Measurements from ENCODE around the gene ATF6B.

ATF6B gene

DNA sequence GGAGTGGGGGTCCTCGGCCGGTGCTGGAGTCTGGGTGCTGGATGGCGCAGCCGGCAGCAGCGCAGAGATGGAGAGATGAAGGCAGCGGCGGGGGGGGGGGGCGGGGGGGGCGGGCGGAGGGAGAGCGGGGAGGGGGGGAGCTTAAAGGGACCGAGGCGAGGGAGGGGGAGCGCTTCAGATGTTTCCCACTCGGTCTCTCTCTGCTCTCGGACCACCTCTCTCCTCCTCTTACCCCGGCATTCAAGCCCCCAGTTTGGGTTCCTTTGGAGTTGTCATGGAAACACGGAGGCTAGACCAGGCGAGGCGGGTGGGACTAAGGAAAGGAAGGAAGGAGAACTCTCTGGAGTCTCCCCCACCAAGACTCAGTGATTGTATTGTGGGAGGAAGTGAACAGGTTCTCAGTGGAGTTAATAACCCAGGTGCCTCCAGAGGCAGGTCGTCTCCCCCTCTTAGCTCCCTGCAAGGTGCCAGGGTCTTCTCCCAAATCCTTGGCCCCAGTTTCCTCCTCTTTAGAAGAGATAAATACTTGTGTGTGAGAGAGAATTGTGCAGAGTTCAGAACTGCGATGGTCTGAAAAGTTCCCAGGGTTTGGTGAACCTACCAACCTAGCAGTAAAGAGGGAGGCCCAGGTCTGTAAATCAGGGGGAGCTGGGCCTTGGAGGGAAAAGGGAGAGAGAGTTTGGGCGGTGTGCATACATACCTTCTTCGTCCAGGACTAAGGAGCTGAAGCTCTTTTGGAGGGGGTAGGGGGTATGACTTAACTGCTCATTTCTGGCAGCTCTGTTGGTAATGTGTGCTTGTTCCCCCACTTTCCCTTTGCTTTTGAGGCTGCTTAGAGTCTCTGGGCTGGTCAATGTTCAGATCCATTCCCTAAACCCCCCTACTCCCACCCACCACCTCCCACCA lies 24.1 kb upstream of the ATF6B start, which contains the start of gene PRRT1:
TSS of gene PRRT1 (minus strand) at position 77 of the 906 bp plus-strand sequence. CDS start 112 bp downstream, outside the sequence.
- H3K9me3 ChIP-seq (replicated peaks; ENCODE audit: insufficient read depth, low read length), result no peaks in the 10 kb centered on the region
- peaks cover 68% of the 10 kb centered on the region for H3K27me3 ChIP-seq (replicated peaks; ENCODE audit: insufficient read depth, low read length)
- no peak for DNase-seq
- TF ChIP-seq EZH2 (optimal IDR thresholded peaks at IDR 0.05; ENCODE audit: low read depth, low read length), result no peak
- no peaks in the 10 kb centered on the region for H3K9me2 ChIP-seq (replicated peaks; ENCODE audit: insufficient read depth, low read length)
- no peaks in the 10 kb centered on the region for H3K36me3 ChIP-seq (replicated peaks; ENCODE audit: insufficient read depth, low read length)
- H3F3A ChIP-seq (ENCODE audit: insufficient read depth, low read length), result no peaks in the 10 kb centered on the region
- no peak within 1 kb of the TSS for H3K4me3 ChIP-seq (ENCODE audit: low read length)
- H4K20me1 ChIP-seq (ENCODE audit: insufficient read depth, low read length), result no peaks in the 10 kb centered on the region
- no peaks in the 10 kb centered on the region for H3K79me2 ChIP-seq (ENCODE audit: low read length)
- no peak within 1 kb of the TSS for H3K4me2 ChIP-seq (ENCODE audit: low read depth, low read length)
- no peak within 1 kb of the TSS for H2AFZ ChIP-seq (ENCODE audit: low read length)
- H3K9ac ChIP-seq (ENCODE audit: low read length), result no peak within 1 kb of the TSS
- H3K27ac ChIP-seq (ENCODE audit: low read length), result no peak within 1 kb of the TSS
- 0 out of 2 replicates have a peak, but pooled peaks cover 4% of the 10 kb centered on the region for H3K4me1 ChIP-seq (ENCODE audit: low read length)

DNA sequence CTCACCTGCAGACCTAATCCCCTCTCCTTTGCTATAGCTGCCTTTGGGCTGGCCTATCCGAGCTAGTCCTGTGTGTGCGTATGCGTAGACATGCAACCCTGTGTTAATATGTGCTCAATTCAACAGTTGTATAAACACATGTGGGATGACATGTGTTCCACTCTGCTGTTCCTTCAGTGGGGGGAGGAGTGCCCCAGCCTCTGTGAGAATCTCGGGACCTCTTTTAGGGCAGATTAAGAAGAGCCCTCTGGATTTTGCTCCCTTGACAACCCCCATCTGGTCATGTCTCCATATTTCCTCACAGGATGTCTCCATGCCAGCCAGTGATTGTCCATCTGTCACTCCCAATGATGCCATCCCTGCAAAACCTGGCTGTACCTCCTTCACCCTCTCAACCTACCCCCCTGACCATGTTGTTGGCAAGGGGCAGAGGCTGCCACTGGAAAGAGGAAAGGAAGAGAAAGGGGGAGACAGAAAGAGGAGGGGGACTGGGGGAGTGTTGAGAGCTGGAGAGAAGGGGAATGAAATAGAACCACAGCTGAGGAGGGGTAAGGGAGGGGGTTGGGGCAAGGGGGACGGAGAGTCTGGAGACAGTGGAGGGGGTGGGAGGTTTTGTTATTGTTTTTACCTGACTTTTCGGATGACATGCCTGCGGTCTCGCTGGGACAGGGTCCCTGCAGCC lies 23.3 kb upstream of the ATF6B start:
- H3K27me3 ChIP-seq (replicated peaks; ENCODE audit: insufficient read depth, low read length), result peaks cover 76% of the 10 kb centered on the region
- no peaks in the 10 kb centered on the region for H4K20me1 ChIP-seq (ENCODE audit: insufficient read depth, low read length)
- H3K4me1 ChIP-seq (ENCODE audit: low read length), result 0 out of 2 replicates have a peak, but pooled peaks cover 4% of the 10 kb centered on the region
- H3K4me3 ChIP-seq (ENCODE audit: low read length), result no peak overlapping the region
- H3K9me2 ChIP-seq (replicated peaks; ENCODE audit: insufficient read depth, low read length), result no peaks in the 10 kb centered on the region
- no peak overlapping the region for H3K9ac ChIP-seq (ENCODE audit: low read length)
- H3K36me3 ChIP-seq (replicated peaks; ENCODE audit: insufficient read depth, low read length), result no peaks in the 10 kb centered on the region
- no peak overlapping the region for H3K27ac ChIP-seq (ENCODE audit: low read length)
- no peaks in the 10 kb centered on the region for H3K79me2 ChIP-seq (ENCODE audit: low read length)
- TF ChIP-seq EZH2phosphoT487 (IDR thresholded peaks at IDR 0.05; ENCODE audit: low read length), result no peak
- no peak for TF ChIP-seq EZH2 (optimal IDR thresholded peaks at IDR 0.05; ENCODE audit: low read depth, low read length)
- TF ChIP-seq, protein P1, sequence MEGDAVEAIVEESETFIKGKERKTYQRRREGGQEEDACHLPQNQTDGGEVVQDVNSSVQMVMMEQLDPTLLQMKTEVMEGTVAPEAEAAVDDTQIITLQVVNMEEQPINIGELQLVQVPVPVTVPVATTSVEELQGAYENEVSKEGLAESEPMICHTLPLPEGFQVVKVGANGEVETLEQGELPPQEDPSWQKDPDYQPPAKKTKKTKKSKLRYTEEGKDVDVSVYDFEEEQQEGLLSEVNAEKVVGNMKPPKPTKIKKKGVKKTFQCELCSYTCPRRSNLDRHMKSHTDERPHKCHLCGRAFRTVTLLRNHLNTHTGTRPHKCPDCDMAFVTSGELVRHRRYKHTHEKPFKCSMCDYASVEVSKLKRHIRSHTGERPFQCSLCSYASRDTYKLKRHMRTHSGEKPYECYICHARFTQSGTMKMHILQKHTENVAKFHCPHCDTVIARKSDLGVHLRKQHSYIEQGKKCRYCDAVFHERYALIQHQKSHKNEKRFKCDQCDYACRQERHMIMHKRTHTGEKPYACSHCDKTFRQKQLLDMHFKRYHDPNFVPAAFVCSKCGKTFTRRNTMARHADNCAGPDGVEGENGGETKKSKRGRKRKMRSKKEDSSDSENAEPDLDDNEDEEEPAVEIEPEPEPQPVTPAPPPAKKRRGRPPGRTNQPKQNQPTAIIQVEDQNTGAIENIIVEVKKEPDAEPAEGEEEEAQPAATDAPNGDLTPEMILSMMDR (IDR thresholded peaks at IDR 0.05; ENCODE audit: low read length), result no peak
- no peak overlapping the region for H3K4me2 ChIP-seq (ENCODE audit: low read depth, low read length)
- DNase-seq, result no peak
- H2AFZ ChIP-seq (ENCODE audit: low read length), result no peak overlapping the region
- no peaks in the 10 kb centered on the region for H3F3A ChIP-seq (ENCODE audit: insufficient read depth, low read length)
- H3K9me3 ChIP-seq (replicated peaks; ENCODE audit: insufficient read depth, low read length), result no peaks in the 10 kb centered on the region

DNA sequence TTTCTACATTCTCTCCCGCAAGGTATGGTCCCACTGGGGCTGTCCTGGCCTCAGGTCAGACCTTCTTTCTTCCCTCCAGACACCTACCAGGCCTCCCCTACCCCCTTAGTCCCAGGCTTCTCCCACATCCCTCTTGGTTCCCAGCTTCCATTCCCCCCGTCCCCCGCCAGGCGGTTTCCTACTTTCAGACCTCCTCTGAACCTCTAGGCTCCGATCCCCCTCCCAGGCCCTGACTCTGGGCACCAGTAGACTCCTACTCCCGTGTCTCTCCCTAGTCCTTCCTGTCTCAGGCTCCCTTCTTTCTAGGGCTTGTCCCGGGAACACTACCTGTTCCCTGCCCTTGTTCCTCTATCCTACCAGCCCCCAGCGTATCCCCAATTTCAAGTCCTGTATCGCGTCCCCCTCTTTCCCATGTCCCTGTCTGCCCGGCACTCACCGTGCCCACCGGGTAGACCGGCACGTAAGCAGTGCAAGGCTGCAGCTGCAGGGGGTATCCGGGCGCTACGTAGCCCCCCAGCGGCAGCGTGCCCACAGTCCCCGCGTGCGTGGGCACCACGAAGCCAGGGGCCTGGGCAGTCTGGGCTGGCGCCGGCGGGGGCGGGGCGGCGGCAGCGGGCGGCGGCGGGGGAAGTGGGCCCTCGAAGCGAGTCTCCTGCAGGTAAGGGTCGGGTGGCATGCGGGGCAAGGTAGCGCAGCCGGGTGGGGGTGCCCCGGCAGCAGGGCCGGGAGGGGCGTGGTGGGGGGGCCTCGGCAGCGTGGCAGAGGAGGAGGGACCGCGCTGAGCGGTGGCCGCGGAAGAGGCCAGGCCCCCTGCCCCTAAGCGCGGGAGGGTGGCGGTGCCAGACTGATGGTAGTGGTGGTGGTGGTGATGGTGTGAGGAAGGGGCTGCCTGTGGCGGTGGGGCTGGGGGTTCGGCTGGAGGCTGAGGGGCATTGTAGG lies 22.2 kb upstream of the ATF6B start:
- Histone ChIP-seq H4K20me1 (ENCODE audit: insufficient read depth, low read length) (no peaks in the 10 kb centered on the region), H3F3A (ENCODE audit: insufficient read depth, low read length) (no peaks in the 10 kb centered on the region), H3K79me2 (ENCODE audit: low read length) (no peaks in the 10 kb centered on the region), H3K4me3 (ENCODE audit: low read length) (no peak overlapping the region), H3K4me1 (ENCODE audit: low read length) (0 out of 2 replicates have a peak, but pooled peaks cover 3% of the 10 kb centered on the region), H3K9me3 (replicated peaks; ENCODE audit: insufficient read depth, low read length) (no peaks in the 10 kb centered on the region), H3K27me3 (replicated peaks; ENCODE audit: insufficient read depth, low read length) (peaks cover 86% of the 10 kb centered on the region), H3K27ac (ENCODE audit: low read length) (no peak overlapping the region), H3K9me2 (replicated peaks; ENCODE audit: insufficient read depth, low read length) (no peaks in the 10 kb centered on the region), H3K36me3 (replicated peaks; ENCODE audit: insufficient read depth, low read length) (no peaks in the 10 kb centered on the region), H3K4me2 (ENCODE audit: low read depth, low read length) (no peak overlapping the region), H2AFZ (ENCODE audit: low read length) (no peak overlapping the region), H3K9ac (ENCODE audit: low read length) (no peak overlapping the region)
- TF ChIP-seq EZH2 (optimal IDR thresholded peaks at IDR 0.05; ENCODE audit: low read depth, low read length) (no peak), EZH2phosphoT487 (IDR thresholded peaks at IDR 0.05; ENCODE audit: low read length) (no peak)
- TF ChIP-seq, protein P1 (IDR thresholded peaks at IDR 0.05; ENCODE audit: low read length), result no peak
- DNase-seq, result no peak

Measured in MM.1S (cell line).